LNCaP clone FGC (cell line): ENCODE results near the gene UBL5.

Experiments used
- DNase-seq: peaks from one replicate; pipeline ENCODE4 v3.0.0-alpha.2; 2011; ENCODE audit warnings: low read depth
- H3K4me3 ChIP-seq: 2 replicates; pipeline ENCODE4 v1.5.1; 2011; ENCODE audit warnings: mild to moderate bottlenecking, low read depth, low read length, control low read depth
- CTCF ChIP-seq: IDR thresholded peaks from 2 replicates; pipeline ENCODE4 v1.5.1; 2012; ENCODE audit warnings: mild to moderate bottlenecking; ENCODE audit not compliant: control insufficient read depth, insufficient read depth; ENCODE audit errors: extremely low read depth

The UBL5 gene

DNA sequence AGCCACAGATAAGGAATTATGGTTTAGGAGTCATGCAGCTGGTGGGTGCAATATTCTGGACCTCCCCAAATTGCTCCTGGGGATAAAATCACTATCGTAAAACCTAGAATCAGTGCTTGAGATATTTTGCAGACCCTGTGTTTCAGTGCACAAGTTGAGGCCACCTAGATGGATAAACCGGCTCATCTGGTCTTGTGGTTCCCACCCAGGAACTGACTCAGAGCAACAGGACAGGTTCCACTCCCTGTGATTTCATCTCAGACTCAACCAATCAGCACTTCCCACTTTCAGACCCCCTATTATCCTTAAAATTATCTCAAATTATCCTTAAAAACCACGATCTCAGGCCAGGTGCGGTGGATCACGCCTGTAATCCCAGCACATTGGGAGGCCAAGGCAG is 29.8 kb upstream of the UBL5 start:
- DNase-seq: no peak
- H3K4me3 ChIP-seq: no peak overlapping the region
- TF ChIP-seq CTCF: no peak

DNA sequence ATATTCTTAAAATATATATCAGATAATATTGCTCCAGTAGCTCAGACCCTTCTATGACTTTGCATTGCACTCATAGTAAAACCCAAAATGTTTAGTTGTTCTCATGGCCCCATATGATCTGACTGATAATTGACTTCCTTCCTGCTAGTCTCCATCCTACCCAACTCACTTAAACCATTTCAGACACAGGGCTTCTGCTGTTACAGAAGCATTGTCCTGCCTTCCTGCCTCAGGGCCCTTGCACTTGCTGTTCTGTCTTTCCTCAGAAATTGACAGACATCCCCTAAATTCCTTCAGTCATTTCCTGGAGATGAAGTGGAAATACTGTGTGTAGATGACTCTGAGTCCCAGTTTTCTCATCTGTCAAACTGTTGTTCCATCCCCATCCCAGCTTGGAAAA is 28.6 kb upstream of the UBL5 start:
- H3K4me3 ChIP-seq: no peak overlapping the region
- no peak for DNase-seq
- no peak for TF ChIP-seq CTCF

DNA sequence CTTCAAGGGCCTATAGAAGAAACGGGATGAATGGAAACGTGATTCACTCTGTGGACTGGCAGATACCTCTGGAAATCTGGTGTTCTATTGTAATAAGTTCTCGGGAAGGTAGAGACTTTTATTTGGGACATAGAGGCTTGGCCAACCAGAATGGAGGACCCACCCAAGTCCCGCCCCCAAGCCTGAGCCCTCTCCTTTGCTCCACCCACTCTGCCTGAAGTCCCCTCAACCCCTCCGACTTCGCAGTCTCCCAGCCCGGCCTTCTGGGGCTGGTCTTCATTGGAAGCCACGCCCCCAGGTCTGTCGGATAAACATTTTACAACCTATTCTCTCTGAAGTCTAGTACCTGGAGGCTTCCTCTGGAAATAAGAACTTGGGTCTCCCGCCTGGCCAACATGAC is 25.7 kb upstream of the UBL5 start:
- DNase-seq: no peak
- no peak for TF ChIP-seq CTCF
- no peak overlapping the region for H3K4me3 ChIP-seq

DNA sequence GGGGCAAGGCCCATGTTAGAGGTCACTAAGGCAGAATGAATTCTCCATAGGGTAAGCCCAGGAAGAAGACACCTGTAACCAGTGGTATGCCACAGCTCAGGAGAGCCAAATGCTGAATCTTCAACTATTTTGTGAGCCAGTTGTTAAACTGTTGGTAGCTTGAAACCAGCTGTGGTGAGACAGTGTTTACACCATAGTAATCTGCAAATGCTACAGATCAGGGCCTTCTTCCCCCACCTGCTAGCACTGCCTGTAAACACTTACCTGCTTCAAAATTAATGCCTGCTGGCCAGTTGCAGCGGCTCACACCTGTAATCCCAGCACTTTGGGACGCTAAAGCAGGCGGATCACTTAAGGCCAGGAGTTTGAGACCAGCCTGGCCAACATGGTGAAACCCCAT is 20.9 kb upstream of the UBL5 start:
- H3K4me3 ChIP-seq: no peak overlapping the region
- TF ChIP-seq CTCF: no peak
- DNase-seq: no peak

GRCh38 chr19:9808855-9809824 is 18.6 kb upstream of the UBL5 start:
- TF ChIP-seq CTCF: no peak
- DNase-seq: no peak
- no peak overlapping the region for H3K4me3 ChIP-seq

DNA sequence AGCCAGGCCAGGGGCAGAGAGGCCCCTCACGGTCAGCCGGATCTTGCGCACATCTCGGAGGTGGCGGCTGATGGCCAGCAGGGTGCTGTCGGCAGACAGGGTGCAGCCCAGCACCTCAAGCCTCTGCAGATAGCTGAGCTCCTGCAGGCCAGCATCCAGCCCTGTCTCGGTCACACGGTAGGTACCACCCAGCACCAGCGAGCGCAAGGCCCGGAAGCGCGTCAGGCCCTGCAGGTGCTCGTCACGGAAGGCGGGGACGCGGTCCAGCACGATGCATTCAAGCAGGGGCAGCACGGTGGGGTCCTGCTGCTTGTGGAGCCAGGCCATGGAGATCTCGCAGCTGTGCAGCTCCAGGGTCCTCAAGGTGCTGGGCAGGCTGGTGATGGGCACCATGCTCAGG is 16.6 kb upstream of the UBL5 start:
- TF ChIP-seq CTCF: no peak
- no peak for DNase-seq
- no peak overlapping the region for H3K4me3 ChIP-seq

DNA sequence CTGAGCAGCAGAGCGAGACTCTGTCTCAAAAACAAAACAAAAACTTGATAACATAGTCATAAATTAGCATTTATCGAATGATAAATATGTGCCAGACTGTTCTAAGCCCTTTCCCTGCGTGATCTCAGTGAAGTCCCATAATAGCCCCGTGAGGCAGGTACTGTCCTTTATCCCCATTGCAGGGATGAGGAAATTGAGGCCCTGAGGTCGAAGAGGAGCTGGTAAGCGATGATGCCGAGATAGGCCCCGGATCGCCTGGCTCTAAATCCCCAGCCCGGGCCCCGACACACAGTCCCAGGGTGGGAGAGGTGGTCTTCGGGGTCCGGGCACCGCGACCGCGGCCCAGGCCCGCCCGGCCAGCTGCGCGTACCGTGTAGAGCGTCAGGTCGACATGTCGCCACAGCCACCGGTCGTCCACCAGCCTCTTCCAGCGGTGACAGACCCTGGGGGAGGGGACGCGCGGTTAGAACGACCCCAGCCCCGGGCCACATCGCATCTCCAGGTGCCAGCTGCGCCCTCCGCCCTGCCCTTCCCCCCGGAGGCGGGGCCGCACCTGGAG is 9.5 kb upstream of the UBL5 start:
- peak overlapping the region; percentile 99 for H3K4me3 ChIP-seq
- DNase-seq: no peak
- no peak for TF ChIP-seq CTCF
